Lower leg skin (tissue), 3 donors: ENCODE results near the gene ZNF280C.

Experiments used
- CTCF ChIP-seq, 3 donors: fragments of 450-650 bp; IDR thresholded peaks; one replicate each; pipeline ENCODE4 v1.5.1; 2016; ENCODE audit warnings: antibody characterized with exemption in 3 of 3, mild to moderate bottlenecking in 3 of 3, moderate library complexity in 2 of 3
- POLR2A ChIP-seq, 2 donors: fragments of 450-650 bp; IDR thresholded peaks; one replicate each; pipeline ENCODE4 v1.6.1; 2016 to 2017; ENCODE audit warnings: antibody characterized with exemption in 2 of 2, mild to moderate bottlenecking in 1 of 2, moderate library complexity in 1 of 2

GRCh38 chrX:130155564-130155963 is 113.1 kb downstream of the ZNF280C start:
- no peak for TF ChIP-seq POLR2A (IDR thresholded peaks at IDR 0.05)
- no peak for TF ChIP-seq CTCF (IDR thresholded peaks at IDR 0.05)
